HCT116 (cell line): ENCODE data around the gene PPARGC1A.

ENCODE experiments used
- CBX3 ChIP-seq: IDR thresholded peaks from 2 replicates; pipeline ENCODE4 v1.6.1; 2012; ENCODE audit warnings: low read depth
- EGR1 ChIP-seq: IDR thresholded peaks from 2 replicates; pipeline ENCODE4 v1.6.1; 2012; ENCODE audit warnings: low read depth
- EZH2 ChIP-seq: fragments of 200-600 bp; sonication (generic); IDR thresholded peaks from 2 replicates; pipeline ENCODE4 v1.6.1; 2017; ENCODE audit warnings: antibody characterized with exemption, mixed run types
- FOSL1 ChIP-seq: IDR thresholded peaks from 2 replicates; pipeline ENCODE4 v1.6.1; 2012; ENCODE audit warnings: low read depth
- POLR2A ChIP-seq: IDR thresholded peaks from 2 replicates; pipeline ENCODE4 v1.7.0; 2011; ENCODE audit warnings: borderline replicate concordance; ENCODE audit not compliant: insufficient read depth, insufficient read length; ENCODE audit errors: extremely low read depth
- POLR2AphosphoS5 ChIP-seq: IDR thresholded peaks from 2 replicates; pipeline ENCODE4 v1.6.1; 2011; ENCODE audit warnings: mild to moderate bottlenecking, low read depth, low read length, moderate library complexity
- RAD21 ChIP-seq: IDR thresholded peaks from 2 replicates; pipeline ENCODE4 v1.6.1; 2012; ENCODE audit warnings: low read depth, mild to moderate bottlenecking
- SIN3A ChIP-seq: IDR thresholded peaks from 2 replicates; pipeline ENCODE4 v1.6.1; 2012; ENCODE audit warnings: low read depth
- SP1 ChIP-seq: IDR thresholded peaks from 2 replicates; pipeline ENCODE4 v1.6.1; 2012; ENCODE audit warnings: low read depth
- ZNF274 ChIP-seq: fragments of 200-500 bp; sonication (Bioruptor generic); IDR thresholded peaks from 2 replicates; pipeline ENCODE4 v1.6.1; 2014; ENCODE audit warnings: mild to moderate bottlenecking, low read depth, low read length, inconsistent platforms
- TF ChIP-seq, protein P1 (sequence below), 3 experiments: fragments of 200-600 bp in 1 of 3; sonication (generic) in 1 of 3; IDR thresholded peaks in 2 of 3; conservative IDR thresholded peaks in 1 of 3; 2 replicates each; pipeline ENCODE4 v1.5.1; 2012 to 2017; ENCODE audit warnings: low read depth in 2 of 3, low read length in 2 of 3, antibody characterized with exemption in 1 of 3, borderline replicate concordance in 1 of 3, control low read depth in 1 of 3, mild to moderate bottlenecking in 1 of 3, mixed read lengths in 1 of 3, mixed run types in 1 of 3, moderate library complexity in 1 of 3; ENCODE audit not compliant: insufficient read depth in 1 of 3
- TF ChIP-seq, protein P2 (sequence below): IDR thresholded peaks from 2 replicates; pipeline ENCODE4 v1.6.1; 2012
- TF ChIP-seq, protein P3 (sequence below): IDR thresholded peaks from 2 replicates; pipeline ENCODE4 v1.6.1; 2011; ENCODE audit warnings: mild to moderate bottlenecking, low read length, moderate library complexity; ENCODE audit not compliant: insufficient replicate concordance; ENCODE audit errors: extremely low read depth
- TF ChIP-seq, protein P4 (sequence below): IDR thresholded peaks from 2 replicates; pipeline ENCODE4 v1.6.1; 2012

DNA sequence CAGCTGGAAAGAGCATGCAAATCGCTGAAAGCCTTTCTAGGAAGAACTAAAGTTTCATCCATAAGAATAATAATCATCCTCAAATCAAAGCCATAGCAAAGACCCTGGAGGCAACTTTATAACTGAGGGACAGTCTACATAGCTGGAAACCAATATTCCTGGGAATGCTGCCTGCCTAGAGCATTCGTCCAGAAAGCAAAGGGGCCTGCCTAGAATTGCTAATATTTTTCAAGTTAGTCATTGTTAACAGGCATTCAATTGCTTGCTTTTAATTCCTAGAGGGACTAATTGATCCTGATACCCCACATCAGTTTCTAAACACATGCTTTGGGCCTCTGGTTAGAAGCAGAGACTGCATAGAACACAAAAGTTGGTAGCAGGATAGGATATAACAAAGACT, 4.2 kb upstream of the PPARGC1A start:
- TF ChIP-seq, protein P1, sequence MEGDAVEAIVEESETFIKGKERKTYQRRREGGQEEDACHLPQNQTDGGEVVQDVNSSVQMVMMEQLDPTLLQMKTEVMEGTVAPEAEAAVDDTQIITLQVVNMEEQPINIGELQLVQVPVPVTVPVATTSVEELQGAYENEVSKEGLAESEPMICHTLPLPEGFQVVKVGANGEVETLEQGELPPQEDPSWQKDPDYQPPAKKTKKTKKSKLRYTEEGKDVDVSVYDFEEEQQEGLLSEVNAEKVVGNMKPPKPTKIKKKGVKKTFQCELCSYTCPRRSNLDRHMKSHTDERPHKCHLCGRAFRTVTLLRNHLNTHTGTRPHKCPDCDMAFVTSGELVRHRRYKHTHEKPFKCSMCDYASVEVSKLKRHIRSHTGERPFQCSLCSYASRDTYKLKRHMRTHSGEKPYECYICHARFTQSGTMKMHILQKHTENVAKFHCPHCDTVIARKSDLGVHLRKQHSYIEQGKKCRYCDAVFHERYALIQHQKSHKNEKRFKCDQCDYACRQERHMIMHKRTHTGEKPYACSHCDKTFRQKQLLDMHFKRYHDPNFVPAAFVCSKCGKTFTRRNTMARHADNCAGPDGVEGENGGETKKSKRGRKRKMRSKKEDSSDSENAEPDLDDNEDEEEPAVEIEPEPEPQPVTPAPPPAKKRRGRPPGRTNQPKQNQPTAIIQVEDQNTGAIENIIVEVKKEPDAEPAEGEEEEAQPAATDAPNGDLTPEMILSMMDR (IDR thresholded peaks at IDR 0.05 in 2 of 3, conservative IDR thresholded peaks at IDR 0.05 in 1 of 3; ENCODE audit: borderline replicate concordance in 1 of 3, insufficient read depth in 1 of 3, low read depth in 2 of 3, low read length in 2 of 3) = no peak
- TF ChIP-seq POLR2A (no peak), POLR2AphosphoS5 (no peak), SIN3A (no peak), CBX3 (no peak), RAD21 (no peak), EZH2 (no peak), ZNF274 (no peak), EGR1 (no peak), FOSL1 (no peak), SP1 (no peak)
- TF ChIP-seq, protein P2, sequence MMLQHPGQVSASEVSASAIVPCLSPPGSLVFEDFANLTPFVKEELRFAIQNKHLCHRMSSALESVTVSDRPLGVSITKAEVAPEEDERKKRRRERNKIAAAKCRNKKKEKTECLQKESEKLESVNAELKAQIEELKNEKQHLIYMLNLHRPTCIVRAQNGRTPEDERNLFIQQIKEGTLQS = no peak
- TF ChIP-seq, protein P3, sequence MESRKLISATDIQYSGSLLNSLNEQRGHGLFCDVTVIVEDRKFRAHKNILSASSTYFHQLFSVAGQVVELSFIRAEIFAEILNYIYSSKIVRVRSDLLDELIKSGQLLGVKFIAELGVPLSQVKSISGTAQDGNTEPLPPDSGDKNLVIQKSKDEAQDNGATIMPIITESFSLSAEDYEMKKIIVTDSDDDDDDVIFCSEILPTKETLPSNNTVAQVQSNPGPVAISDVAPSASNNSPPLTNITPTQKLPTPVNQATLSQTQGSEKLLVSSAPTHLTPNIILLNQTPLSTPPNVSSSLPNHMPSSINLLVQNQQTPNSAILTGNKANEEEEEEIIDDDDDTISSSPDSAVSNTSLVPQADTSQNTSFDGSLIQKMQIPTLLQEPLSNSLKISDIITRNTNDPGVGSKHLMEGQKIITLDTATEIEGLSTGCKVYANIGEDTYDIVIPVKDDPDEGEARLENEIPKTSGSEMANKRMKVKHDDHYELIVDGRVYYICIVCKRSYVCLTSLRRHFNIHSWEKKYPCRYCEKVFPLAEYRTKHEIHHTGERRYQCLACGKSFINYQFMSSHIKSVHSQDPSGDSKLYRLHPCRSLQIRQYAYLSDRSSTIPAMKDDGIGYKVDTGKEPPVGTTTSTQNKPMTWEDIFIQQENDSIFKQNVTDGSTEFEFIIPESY = no peak
- TF ChIP-seq, protein P4, sequence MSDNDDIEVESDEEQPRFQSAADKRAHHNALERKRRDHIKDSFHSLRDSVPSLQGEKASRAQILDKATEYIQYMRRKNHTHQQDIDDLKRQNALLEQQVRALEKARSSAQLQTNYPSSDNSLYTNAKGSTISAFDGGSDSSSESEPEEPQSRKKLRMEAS = no peak
